ENCODE data around the gene UGT2B28.
"Not testable (repeated sequence)": the region's sequence is repeated elsewhere in the genome, so short reads cannot be mapped to it uniquely, and the experiment has no call there.

UGT2B28 gene

DNA sequence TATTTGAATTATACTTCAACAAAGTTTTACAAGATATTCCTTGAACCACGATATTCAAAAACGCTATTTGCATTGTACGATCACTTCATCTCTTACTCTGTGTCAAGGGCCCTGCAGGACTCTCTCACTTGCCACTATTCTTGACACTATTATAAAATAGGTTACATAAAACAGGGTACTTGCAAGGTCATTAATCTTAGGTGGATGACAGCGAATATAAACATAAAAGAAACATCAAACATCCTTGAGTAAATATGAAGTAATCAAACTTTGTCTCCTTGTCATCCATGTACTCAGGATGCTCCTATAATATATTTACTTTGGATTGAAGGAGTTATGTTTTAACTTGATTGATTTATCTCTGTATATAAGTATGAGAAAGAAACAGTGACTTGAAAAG lies at the start of gene UGT2B28:
UGT2B28 (plus strand) TSS at position 395 of the 400 bp plus-strand sequence. CDS start 26 bp downstream, outside the sequence.
- DNase-seq: not testable (repeated sequence)

GRCh38 chr4:69239092-69239491 lies 41.2 kb upstream of the UGT2B28 start:
- DNase-seq: no peak

DNA sequence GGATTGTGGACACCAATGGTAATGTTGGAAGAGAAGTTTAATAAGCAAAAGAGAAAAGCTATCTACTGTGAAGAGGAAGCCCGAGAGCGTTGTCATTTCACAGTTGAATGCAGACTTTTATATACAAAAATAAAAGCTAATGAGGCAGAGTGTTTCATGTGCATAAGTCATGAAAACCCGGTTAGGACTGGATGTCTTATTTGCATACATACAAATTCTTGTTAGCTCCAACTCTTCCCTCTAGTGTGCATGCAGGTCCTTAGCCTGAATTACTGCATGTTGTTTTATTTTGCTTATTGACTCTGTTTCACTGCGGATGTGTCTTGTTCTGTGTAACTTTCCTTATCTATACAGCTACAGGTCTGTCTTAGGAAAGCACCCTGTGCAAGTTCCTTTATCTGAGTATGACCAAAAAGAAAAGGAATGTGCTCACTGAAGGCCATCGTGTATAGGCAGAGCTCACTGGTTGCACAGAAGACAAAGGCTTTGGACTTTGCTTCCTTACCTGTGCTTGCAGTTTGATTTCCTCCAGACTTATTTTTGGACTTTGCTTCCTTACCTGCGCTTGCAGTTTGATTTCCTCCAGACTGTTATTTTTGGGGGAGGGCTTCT lies 40.6 kb upstream of the UGT2B28 start:
- no peak for DNase-seq

DNA sequence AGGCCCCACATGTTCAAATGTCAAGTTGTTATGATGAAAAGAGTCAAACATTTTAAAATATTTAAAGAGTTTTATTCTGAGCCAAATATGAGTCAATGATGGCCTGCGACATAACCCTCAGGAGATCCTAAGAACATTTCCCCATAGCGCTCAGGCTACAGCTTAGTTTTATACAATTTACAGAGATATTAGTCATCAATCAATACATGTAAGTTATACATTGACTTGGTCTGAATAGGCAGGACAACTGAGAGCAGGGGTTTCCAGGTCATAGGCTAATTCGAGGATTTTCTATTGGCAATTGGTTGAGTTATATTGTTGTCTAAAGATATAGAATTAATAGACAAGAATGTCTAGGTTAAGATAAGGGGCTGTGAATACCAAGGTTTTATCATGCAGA lies 39.5 kb upstream of the UGT2B28 start:
- DNase-seq: not testable (repeated sequence)

- not testable (repeated sequence) for DNase-seq
Measured at GRCh38 chr4:69241746-69242145, 38.5 kb upstream of the UGT2B28 start.

- not testable (repeated sequence) for DNase-seq
Measured at GRCh38 chr4:69242562-69243240, 37.6 kb upstream of the UGT2B28 start.

DNA sequence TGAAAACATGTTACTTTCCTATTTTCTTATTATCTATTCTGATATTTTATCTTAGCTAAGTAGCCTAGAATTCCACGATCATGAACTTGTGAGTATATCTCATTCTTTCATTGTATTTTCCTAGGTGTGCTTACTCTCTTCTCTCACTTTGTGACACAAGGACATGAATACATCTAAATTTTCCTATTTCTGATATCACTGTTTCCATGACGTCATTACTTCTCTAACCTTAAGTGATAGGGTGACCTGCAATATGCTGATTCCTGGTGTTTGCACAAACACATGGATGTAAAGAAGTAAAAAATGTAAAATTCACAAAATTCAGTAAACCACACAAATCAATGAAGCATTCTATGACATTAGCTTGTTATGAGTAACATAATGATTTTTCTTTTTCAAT lies 29.4 kb upstream of the UGT2B28 start:
- not testable (repeated sequence) for DNase-seq

- DNase-seq: not testable (repeated sequence)
Measured at GRCh38 chr4:69253147-69253772, 27.0 kb upstream of the UGT2B28 start.

GRCh38 chr4:69268612-69269011 lies 11.7 kb upstream of the UGT2B28 start:
- not testable (repeated sequence) for DNase-seq

- DNase-seq: not testable (repeated sequence)
Measured at GRCh38 chr4:69296356-69296755, 16.1 kb downstream of the UGT2B28 start.

- not testable (repeated sequence) for DNase-seq
Measured at GRCh38 chr4:69308426-69309033, 28.3 kb downstream of the UGT2B28 start.

- DNase-seq: not testable (repeated sequence)
Measured at GRCh38 chr4:69309549-69310076, 29.3 kb downstream of the UGT2B28 start.

GRCh38 chr4:69310262-69310661 lies 30.0 kb downstream of the UGT2B28 start:
- DNase-seq: not testable (repeated sequence)

GRCh38 chr4:69317669-69318298 lies 37.5 kb downstream of the UGT2B28 start:
- not testable (repeated sequence) for DNase-seq

- DNase-seq: peak; percentile 58
Measured at GRCh38 chr4:69321153-69321729, 41.0 kb downstream of the UGT2B28 start.

GRCh38 chr4:69322055-69322454 lies 41.8 kb downstream of the UGT2B28 start:
- no peak for DNase-seq

DNA sequence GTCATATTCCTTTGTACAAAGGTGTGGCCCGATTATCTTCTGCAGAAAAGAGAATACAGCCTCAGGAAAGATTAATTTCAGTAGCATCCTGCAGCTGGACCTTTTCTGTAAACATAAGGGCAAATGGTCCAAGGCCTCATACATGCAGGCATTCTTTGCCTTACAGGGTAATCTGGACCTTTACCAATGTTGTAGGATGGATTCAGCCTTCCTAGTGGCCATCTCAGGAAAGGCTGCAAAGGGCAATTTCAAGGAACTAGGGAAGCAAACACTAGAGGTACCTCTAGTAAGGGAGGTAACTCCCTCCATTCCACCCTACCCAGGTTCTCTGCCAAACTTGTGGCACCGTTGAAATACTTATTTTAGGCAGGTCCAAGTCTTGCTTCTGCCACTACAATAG lies 43.0 kb downstream of the UGT2B28 start:
- DNase-seq: no peak

DNA sequence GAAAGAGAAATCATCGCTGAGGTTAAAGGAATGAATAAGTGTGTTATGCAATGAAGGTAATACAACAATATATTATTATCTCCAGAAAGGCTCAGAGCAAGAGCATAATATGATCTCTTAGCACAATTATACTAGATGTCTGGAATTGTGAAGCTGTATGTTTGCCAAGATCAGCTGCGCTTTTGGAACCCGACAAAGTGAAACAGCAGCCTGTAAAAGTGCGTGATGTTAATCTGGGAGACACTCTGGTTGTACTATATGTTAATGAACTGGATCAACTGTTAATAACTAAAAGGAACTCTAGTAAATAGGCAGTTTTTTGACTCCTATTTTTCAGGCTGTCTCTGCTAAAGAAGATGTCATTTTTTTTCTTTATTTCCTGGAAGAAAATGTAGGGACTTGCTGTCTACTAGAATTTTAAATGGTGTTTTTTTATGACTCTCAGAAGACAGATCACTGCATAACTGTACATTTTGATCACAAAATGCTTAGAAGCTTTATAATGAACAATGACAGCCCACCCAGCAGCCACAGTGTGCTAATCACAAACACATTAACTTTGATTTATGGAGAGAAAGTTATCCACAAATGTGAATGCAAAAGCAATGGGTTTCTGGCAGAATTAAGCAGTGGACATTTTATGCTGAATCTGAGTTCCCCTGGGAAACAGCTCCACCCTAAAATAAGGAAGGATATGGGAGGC lies 50.2 kb downstream of the UGT2B28 start:
- DNase-seq: no peak

DNA sequence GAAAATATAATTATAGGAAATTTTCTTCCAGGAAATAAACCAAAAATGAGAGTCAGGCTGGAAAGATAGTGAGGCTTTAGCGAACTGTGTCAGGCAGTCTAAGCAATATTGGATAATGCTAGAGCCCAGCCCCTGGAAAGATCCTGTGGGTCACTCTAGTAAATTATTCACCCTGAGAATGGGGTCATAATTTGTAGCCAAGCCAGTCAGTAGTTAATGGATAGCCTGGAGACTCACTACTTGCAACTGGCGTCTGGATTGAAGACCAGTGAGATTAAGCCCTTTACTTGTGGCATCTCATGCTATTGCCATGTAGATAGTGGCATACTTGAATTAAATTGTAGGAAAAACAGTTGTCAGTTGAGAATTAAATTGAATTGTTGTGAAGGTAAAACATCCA lies 51.0 kb downstream of the UGT2B28 start:
- not testable (repeated sequence) for DNase-seq

DNA sequence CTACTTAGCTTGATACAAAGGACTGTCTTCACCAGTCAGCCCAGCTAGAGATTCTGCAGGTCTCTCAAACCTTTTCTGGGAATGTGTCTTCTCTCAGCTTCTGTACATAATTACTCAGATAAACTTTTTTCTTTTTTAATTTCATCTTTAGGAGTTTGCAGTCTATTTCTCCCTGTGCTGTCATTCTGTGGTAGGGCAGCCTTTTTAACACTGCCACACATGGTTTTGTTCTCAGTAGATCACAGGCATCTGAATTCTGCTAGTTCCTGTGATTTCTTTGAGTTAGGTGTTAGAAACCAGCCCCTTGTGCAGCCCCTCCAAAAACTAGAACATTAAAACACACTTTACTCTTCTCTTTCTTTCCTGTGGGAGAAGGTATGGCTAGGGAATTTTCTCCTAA lies 55.2 kb downstream of the UGT2B28 start:
- DNase-seq: not testable (repeated sequence)

GRCh38 chr4:69343114-69343513 lies 62.8 kb downstream of the UGT2B28 start:
- not testable (repeated sequence) for DNase-seq

Data from NCI-H1436 treated with DMSO at 0.1 percent for 48 hours (cell line).